K562 (cell line): Measurements from ENCODE around the gene PTPRZ1. TPM values are rescaled to one million over a fixed set of nuclear protein-coding genes. Genes with fewer than 3 reads are reported as not detected.

Experiments
- EGR1 ChIP-seq: fragments of 450-650 bp; conservative IDR thresholded peaks from 2 replicates; pipeline ENCODE4 v1.6.1; 2017; ENCODE audit warnings: mild to moderate bottlenecking
- SLC30A9 ChIP-seq: fragments of 250-450 bp; sonication (Bioruptor Pico); IDR thresholded peaks from 2 replicates; pipeline ENCODE4 v1.8.0; 2022; ENCODE audit warnings: mild to moderate bottlenecking, moderate library complexity
- TBP ChIP-seq: optimal IDR thresholded peaks from 2 replicates; pipeline ENCODE3; 2011; ENCODE audit warnings: low read depth, low read length, improper control_type of control experiment
- polyA plus RNA-seq, 8 experiments: library from polyadenylated mRNA; depleted of rRNA in 4 of 8; stranded (reverse) in 5 of 8; unstranded in 3 of 8; fragments of >200 nt; fragmentation: Nextera tagmentation in 2 of 8; fragmentation: Illumina TruSeq in 1 of 8; extraction: Ambion mirVana in 2 of 8; extraction: Trizol in 1 of 8; gene quantifications; 2 replicates each; pipeline versions ENCODE4 v1.2.1 to v1.2.3, GENCODE V29; 2011 to 2014; ENCODE audit warnings: inconsistent platforms in 1 of 8, missing spikeins in 1 of 8
- total RNA-seq, 7 experiments: library from RNA; depleted of rRNA in 6 of 7; stranded (reverse); fragments of >200 nt in 6 of 7; fragmentation: Illumina TruSeq in 2 of 7; extraction: Trizol in 2 of 7; gene quantifications; 2 replicates each; pipeline versions ENCODE4 v1.2.1 to v1.2.3, GENCODE V29; 2011 to 2021; ENCODE audit warnings: low replicate concordance in 1 of 7
- TF ChIP-seq, protein P1 (sequence below), 2 experiments: fragments of 450-650 bp; IDR thresholded peaks; 2 replicates each; pipeline ENCODE4 v1.6.1; 2016; ENCODE audit warnings: mild to moderate bottlenecking in 2 of 2, borderline replicate concordance in 1 of 2, low read depth in 1 of 2, moderate library complexity in 1 of 2
- TF ChIP-seq, protein P2 (sequence below): fragments of 450-650 bp; IDR thresholded peaks from 2 replicates; pipeline ENCODE4 v1.6.1; 2017; ENCODE audit warnings: mild to moderate bottlenecking, moderate library complexity
- TF ChIP-seq, protein P3 (sequence below): fragments of 250-450 bp; sonication (Bioruptor Pico); IDR thresholded peaks from 2 replicates; pipeline ENCODE4 v1.8.0; 2022; ENCODE audit warnings: inconsistent platforms, mild to moderate bottlenecking, moderate library complexity, borderline replicate concordance

PTPRZ1 gene
- total and polyA plus RNA-seq, 9 of the 15 experiments (the other 6 are each of a cell fraction or from before 2014, with no cell fraction given), result 0.04 TPM; not detected in 7

DNA sequence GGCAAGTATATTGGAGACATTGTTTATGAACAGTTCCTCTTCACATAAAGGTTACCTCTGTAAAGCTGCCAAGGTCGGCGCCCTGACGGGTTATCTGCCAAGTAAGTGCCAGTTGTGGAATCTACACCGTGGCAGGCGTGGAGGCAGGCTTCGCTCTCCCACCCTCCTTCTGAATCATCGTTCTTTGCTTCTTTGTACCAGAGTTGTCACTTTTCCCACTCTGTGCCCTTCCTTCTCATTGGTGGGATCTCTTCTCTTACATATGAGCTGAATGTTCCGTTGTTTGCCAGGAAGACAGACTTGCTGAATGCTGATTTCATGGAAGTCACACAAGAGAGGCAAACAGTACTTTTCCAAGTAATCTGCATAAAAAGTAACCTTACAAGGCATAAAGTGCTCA is 40.6 kb upstream of the PTPRZ1 start (continued):
- TF ChIP-seq, protein P1, sequence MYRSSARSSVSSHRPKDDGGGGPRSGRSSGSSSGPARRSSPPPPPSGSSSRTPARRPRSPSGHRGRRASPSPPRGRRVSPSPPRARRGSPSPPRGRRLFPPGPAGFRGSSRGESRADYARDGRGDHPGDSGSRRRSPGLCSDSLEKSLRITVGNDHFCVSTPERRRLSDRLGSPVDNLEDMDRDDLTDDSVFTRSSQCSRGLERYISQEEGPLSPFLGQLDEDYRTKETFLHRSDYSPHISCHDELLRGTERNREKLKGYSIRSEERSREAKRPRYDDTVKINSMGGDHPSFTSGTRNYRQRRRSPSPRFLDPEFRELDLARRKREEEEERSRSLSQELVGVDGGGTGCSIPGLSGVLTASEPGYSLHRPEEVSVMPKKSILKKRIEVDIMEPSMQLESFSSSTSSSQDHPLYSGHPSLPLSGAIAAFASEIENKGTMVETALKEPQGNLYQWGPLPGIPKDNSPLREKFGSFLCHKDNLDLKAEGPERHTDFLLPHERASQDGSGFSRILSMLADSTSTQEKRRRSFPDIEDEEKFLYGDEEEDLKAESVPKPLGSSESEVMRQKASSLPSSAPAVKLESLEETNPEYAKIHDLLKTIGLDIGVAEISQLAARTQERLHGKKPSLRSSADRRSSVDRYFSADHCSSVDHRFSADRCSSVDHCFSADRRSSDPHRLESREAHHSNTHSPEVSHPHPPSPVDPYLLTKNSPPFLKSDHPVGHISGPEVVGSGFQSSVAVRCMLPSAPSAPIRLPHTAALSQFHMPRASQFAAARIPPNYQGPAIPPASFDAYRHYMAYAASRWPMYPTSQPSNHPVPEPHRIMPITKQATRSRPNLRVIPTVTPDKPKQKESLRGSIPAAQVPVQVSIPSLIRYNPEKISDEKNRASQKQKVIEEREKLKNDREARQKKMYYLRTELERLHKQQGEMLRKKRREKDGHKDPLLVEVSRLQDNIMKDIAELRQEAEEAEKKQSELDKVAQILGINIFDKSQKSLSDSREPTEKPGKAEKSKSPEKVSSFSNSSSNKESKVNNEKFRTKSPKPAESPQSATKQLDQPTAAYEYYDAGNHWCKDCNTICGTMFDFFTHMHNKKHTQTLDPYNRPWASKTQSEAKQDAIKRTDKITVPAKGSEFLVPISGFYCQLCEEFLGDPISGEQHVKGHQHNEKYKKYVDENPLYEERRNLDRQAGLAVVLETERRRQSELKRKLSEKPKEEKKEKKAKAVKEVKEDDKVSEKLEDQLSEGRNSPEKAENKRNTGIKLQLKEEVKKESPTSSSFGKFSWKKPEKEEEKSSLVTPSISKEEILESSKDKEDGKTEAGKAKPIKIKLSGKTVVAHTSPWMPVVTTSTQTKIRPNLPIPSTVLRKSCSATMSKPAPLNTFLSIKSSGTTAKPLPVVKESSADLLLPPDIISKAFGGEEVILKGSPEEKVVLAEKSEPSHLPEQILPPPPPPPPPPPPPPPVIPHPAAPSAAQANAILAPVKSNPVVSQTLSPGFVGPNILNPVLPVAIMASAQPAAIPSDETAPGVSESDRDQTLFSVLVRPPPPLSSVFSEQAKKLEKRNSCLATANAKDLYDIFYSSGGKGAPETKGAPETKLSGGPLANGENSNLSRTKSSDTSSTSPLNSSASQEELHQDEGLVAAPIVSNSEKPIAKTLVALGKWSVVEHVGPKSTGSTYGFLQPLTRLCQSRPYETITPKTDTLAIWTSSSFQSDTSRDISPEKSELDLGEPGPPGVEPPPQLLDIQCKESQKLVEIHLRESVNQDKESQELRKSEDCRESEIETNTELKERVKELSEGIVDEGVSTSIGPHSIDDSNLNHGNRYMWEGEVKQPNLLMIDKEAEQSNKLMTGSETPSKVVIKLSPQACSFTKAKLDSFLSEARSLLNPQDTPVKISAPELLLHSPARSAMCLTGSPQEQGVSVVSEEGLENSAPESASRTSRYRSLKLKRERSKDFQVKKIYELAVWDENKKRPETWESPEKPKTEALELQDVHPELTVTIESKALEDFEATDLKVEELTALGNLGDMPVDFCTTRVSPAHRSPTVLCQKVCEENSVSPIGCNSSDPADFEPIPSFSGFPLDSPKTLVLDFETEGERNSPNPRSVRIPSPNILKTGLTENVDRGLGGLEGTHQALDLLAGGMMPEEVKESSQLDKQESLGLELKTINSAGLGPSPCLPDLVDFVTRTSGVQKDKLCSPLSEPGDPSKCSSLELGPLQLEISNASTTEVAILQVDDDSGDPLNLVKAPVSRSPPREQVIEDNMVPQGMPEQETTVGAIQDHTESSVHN (IDR thresholded peaks at IDR 0.05; ENCODE audit: borderline replicate concordance in 1 of 2, low read depth in 1 of 2), result no peak
- TF ChIP-seq, protein P2, sequence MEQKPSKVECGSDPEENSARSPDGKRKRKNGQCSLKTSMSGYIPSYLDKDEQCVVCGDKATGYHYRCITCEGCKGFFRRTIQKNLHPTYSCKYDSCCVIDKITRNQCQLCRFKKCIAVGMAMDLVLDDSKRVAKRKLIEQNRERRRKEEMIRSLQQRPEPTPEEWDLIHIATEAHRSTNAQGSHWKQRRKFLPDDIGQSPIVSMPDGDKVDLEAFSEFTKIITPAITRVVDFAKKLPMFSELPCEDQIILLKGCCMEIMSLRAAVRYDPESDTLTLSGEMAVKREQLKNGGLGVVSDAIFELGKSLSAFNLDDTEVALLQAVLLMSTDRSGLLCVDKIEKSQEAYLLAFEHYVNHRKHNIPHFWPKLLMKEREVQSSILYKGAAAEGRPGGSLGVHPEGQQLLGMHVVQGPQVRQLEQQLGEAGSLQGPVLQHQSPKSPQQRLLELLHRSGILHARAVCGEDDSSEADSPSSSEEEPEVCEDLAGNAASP, result no peak
- TF ChIP-seq SLC30A9 (no peak), TBP (no peak), EGR1 (no peak)
- TF ChIP-seq, protein P3, sequence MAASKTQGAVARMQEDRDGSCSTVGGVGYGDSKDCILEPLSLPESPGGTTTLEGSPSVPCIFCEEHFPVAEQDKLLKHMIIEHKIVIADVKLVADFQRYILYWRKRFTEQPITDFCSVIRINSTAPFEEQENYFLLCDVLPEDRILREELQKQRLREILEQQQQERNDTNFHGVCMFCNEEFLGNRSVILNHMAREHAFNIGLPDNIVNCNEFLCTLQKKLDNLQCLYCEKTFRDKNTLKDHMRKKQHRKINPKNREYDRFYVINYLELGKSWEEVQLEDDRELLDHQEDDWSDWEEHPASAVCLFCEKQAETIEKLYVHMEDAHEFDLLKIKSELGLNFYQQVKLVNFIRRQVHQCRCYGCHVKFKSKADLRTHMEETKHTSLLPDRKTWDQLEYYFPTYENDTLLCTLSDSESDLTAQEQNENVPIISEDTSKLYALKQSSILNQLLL (CRISPR knock-in tag), result no peak
